Body of pancreas (tissue), 4 donors: ENCODE results near the gene SLC35F3. TPM values are rescaled to one million over a fixed set of nuclear protein-coding genes. Genes with fewer than 3 reads are reported as not detected.

Experiments
- ATAC-seq: fragments of 150-250 bp; one replicate; pipeline ENCODE4 v1.9.1; 2016
- DNase-seq, 4 donors: peaks; one replicate each; pipeline ENCODE4 v3.0.0-alpha.2; 2019
- H3K27ac ChIP-seq, 4 donors: fragments of 200-600 bp; sonication (generic); 1 replicate in 3 of 4; 2 replicates in 1 of 4; pipeline versions ENCODE4 v1.5.1 to v1.6.1; 2016 to 2019; ENCODE audit warnings: mild to moderate bottlenecking in 1 of 4, mixed read lengths in 1 of 4, moderate library complexity in 1 of 4
- H3K27me3 ChIP-seq, 2 donors: fragments of 200-600 bp; sonication (generic); one replicate each; pipeline ENCODE4 v1.6.0; 2016; ENCODE audit warnings: mild to moderate bottlenecking in 1 of 2
- H3K36me3 ChIP-seq, 2 donors: fragments of 200-600 bp; sonication (generic); replicated peaks in 1 of 2; 2 replicates each; pipeline ENCODE4 v1.5.1; 2016; ENCODE audit warnings: low read depth in 2 of 2; ENCODE audit not compliant: insufficient read depth in 1 of 2
- H3K4me1 ChIP-seq: fragments of 200-600 bp; sonication (generic); one replicate; pipeline ENCODE4 v1.6.0; 2016
- H3K4me3 ChIP-seq, 2 donors: fragments of 200-600 bp; sonication (generic); 1 replicate in 1 of 2; 2 replicates in 1 of 2; pipeline ENCODE4 v1.5.1; 2016 to 2019
- H3K9me3 ChIP-seq, 3 donors: fragments of 200-600 bp; sonication (generic); 1 replicate in 2 of 3; 2 replicates in 1 of 3; pipeline ENCODE4 v1.5.1; 2016
- CTCF ChIP-seq, 7 experiments: fragments of 450-650 bp in 4 of 7; fragments of 200-600 bp in 3 of 7; sonication (generic) in 3 of 7; IDR thresholded peaks; one replicate each; pipeline ENCODE4 v1.5.1; 2016 to 2019; ENCODE audit warnings: antibody characterized with exemption in 7 of 7
- POLR2A ChIP-seq, 3 donors: fragments of 450-650 bp; IDR thresholded peaks; one replicate each; pipeline ENCODE4 v1.6.1; 2016; ENCODE audit warnings: antibody characterized with exemption in 3 of 3, mild to moderate bottlenecking in 2 of 3
- WGBS, 2 donors: methylation state at CpG; one replicate each; pipeline ENCODE4 v1.1.5; 2017; 5-methylcytosine and 5-hydroxymethylcytosine counted together
- intact Hi-C: fragments of 100-400 bp; cut with DNase I; formaldehyde crosslinking; loops from one replicate; pipeline ENCODE4 v1.15.1; 2023
- total RNA-seq, 2 donors: library from RNA; depleted of rRNA; stranded (reverse); fragments of >200 nt; gene quantifications; one replicate each; pipeline ENCODE4 v1.1.0, GENCODE V29; 2016

Gene SLC35F3
- total RNA-seq, 2 donors from 2014 or later = 0.99 to 11.7 TPM

- ATAC-seq (no peak), DNase-seq (no peak)
- Histone ChIP-seq H3K9me3 (no peaks in the 10 kb centered on the region), H3K27ac (no peak overlapping the region), H3K4me3 (no peak overlapping the region), H3K36me3 (no peaks in the 10 kb centered on the region), H3K27me3 (peaks cover 0 to 4% of the 10 kb centered on the region in 2 donors), H3K4me1 (no peaks in the 10 kb centered on the region)
- WGBS, 2 donors = 29 to 32% methylated on average over 4 of the region's 4 CpGs
- TF ChIP-seq CTCF (IDR thresholded peaks at IDR 0.05) (no peak), POLR2A (IDR thresholded peaks at IDR 0.05) (no peak)
- intact Hi-C loops = no loop called here
These were observed 222.7 kb downstream of the SLC35F3 start for GRCh38 chr1:234127026-234127671.

GRCh38 chr1:234132795-234133194 lies 228.3 kb downstream of the SLC35F3 start:
- no peaks in the 10 kb centered on the region for H3K9me3 ChIP-seq
- no peak overlapping the region for H3K4me3 ChIP-seq
- ATAC-seq = no peak
- 95 to 96% methylated on average over 2 of the region's 2 CpGs for WGBS, 2 donors
- no peak overlapping the region for H3K27ac ChIP-seq
- DNase-seq = no peak
- H3K36me3 ChIP-seq = no peaks in the 10 kb centered on the region
- TF ChIP-seq CTCF (IDR thresholded peaks at IDR 0.05) (no peak), POLR2A (IDR thresholded peaks at IDR 0.05) (no peak)
- intact Hi-C loops = no loop called here
- no peaks in the 10 kb centered on the region for H3K4me1 ChIP-seq
- H3K27me3 ChIP-seq = no peaks in the 10 kb centered on the region

- TF ChIP-seq CTCF (IDR thresholded peaks at IDR 0.05) = no peak
- TF ChIP-seq POLR2A (IDR thresholded peaks at IDR 0.05) = no peak
- Histone ChIP-seq H3K4me1 (no peaks in the 10 kb centered on the region), H3K27ac (no peak overlapping the region), H3K4me3 (no peak overlapping the region), H3K9me3 (no peaks in the 10 kb centered on the region), H3K27me3 (no peaks in the 10 kb centered on the region), H3K36me3 (no peaks in the 10 kb centered on the region)
- DNase-seq (no peak), ATAC-seq (no peak)
- 83 to 98% methylated on average over 5 of the region's 5 CpGs for WGBS, 2 donors
- intact Hi-C loops = no loop called here
These were observed 230.4 kb downstream of the SLC35F3 start for GRCh38 chr1:234134878-234135277.

- ATAC-seq = no peak
These were observed 231.0 kb downstream of the SLC35F3 start for GRCh38 chr1:234135501-234135900.

More at GRCh38 chr1:234135501-234135900, 231.0 kb downstream of the SLC35F3 start:
- Histone ChIP-seq H3K4me3 (no peak overlapping the region), H3K9me3 (no peaks in the 10 kb centered on the region), H3K4me1 (no peaks in the 10 kb centered on the region), H3K27ac (no peak overlapping the region), H3K27me3 (no peaks in the 10 kb centered on the region), H3K36me3 (no peaks in the 10 kb centered on the region)
- DNase-seq = no peak
- WGBS, 2 donors = 59 to 65% methylated on average over 4 of the region's 4 CpGs
- intact Hi-C loops = no loop called here
- TF ChIP-seq CTCF (IDR thresholded peaks at IDR 0.05) = no peak
